ENCODE measurements around the gene CHD6.

CHD6 gene

DNA sequence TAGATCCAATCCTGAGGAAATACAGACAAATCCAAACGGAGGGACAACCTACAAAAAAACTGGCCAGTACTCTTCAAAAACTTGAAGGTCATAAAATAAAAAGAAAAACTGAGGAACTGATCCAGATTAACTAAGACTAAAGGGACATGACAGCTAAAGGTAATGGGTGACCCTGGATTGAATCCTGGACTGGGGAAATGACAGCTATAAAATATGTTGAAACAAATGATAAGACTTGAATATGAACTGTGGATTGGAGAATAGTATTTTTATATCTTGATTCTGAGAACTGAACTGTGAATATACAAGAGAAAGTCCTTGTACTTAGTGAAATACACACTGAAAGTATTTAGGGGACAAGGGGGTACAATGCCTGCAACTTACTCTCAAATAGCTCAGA is 154.6 kb downstream of the CHD6 start:
- TF ChIP-seq, protein P1, sequence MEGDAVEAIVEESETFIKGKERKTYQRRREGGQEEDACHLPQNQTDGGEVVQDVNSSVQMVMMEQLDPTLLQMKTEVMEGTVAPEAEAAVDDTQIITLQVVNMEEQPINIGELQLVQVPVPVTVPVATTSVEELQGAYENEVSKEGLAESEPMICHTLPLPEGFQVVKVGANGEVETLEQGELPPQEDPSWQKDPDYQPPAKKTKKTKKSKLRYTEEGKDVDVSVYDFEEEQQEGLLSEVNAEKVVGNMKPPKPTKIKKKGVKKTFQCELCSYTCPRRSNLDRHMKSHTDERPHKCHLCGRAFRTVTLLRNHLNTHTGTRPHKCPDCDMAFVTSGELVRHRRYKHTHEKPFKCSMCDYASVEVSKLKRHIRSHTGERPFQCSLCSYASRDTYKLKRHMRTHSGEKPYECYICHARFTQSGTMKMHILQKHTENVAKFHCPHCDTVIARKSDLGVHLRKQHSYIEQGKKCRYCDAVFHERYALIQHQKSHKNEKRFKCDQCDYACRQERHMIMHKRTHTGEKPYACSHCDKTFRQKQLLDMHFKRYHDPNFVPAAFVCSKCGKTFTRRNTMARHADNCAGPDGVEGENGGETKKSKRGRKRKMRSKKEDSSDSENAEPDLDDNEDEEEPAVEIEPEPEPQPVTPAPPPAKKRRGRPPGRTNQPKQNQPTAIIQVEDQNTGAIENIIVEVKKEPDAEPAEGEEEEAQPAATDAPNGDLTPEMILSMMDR (IDR thresholded peaks at IDR 0.05), result no peak
- Histone ChIP-seq H3K9me3 (no peaks in the 10 kb centered on the region), H3K27me3 (no peaks in the 10 kb centered on the region), H3K27ac (no peak overlapping the region), H3K4me1 (ENCODE audit: control insufficient read depth in 1 of 2, insufficient read depth in 1 of 2, low read depth in 1 of 2, low read length in 1 of 2) (no peaks in the 10 kb centered on the region), H3K36me3 (peaks cover 3% of the 10 kb centered on the region), H3K4me3 (ENCODE audit: low read depth in 1 of 2, low read length in 1 of 2) (no peak overlapping the region)

DNA sequence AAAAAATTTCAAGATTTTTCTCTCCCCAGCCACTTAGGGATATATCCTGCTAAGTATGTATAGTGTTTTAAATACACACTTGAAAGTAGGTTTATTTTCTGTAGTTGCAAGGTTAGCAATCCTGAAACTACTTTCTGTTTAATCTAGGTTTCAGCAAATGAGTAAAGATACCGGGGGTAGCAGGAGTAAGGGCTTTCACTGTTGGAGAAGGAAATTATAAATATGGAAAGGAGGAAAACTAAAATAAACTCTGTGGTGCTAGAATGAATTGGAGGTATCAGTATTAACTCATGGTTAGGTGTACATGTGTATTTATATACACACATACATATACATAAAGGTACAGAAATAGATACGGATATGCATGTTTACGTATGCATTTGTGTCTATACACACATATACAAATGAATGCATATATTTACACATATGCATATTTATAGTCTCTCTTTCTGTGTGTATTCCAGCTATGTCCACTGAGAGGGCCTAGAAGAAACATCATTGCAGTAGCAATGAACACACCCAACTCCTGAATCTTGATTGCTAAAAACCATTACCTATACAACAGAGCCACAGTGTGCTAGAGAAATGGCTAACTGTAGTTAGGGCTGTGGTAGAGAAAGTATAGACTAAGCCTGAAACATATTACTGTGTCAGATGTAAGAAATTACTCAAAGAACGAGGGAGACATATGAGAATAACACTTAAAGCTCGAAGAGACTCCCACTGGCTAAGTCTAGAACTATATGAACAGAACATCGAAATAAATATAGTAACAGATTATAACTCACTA is 155.6 kb downstream of the CHD6 start:
- no peaks in the 10 kb centered on the region for H3K36me3 ChIP-seq
- no peak overlapping the region for H3K27ac ChIP-seq

DNA sequence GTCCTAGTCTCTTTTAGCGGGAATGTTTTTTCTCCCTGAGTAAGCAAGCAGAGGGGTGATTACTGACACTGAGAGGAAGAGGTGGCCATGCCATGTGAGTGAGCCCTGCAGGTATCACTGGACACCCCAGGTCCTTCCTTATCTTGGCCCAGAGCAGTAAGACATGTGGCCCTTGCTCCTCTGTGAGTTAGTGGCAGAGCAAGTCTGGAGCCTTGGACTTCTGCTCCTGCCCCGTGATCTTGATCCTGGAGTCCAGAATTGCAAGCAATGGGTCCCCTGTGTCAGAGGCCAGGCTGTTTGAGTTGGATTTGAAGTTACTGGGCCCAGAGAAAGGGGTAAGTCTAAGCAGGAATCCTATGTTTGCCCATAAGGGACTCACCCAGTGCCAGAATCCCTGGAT is 159.4 kb downstream of the CHD6 start:
- no peak overlapping the region for H3K27ac ChIP-seq
- no peak overlapping the region for H3K4me3 ChIP-seq (ENCODE audit: low read depth in 1 of 2, low read length in 1 of 2)
- TF ChIP-seq, protein P1 (IDR thresholded peaks at IDR 0.05), result no peak
- H3K9me3 ChIP-seq, result no peaks in the 10 kb centered on the region
- H3K27me3 ChIP-seq, result no peaks in the 10 kb centered on the region
- H3K36me3 ChIP-seq, result peaks cover 29% of the 10 kb centered on the region
- H3K4me1 ChIP-seq (ENCODE audit: control insufficient read depth in 1 of 2, insufficient read depth in 1 of 2, low read depth in 1 of 2, low read length in 1 of 2), result no peaks in the 10 kb centered on the region

More for the DNA sequence above, 155.6 kb downstream of the CHD6 start:
- H3K9me3 ChIP-seq, result no peaks in the 10 kb centered on the region
- TF ChIP-seq, protein P1 (IDR thresholded peaks at IDR 0.05), result no peak
- no peak overlapping the region for H3K4me3 ChIP-seq (ENCODE audit: low read depth in 1 of 2, low read length in 1 of 2)
- H3K27me3 ChIP-seq, result no peaks in the 10 kb centered on the region
- H3K4me1 ChIP-seq (ENCODE audit: control insufficient read depth in 1 of 2, insufficient read depth in 1 of 2, low read depth in 1 of 2, low read length in 1 of 2), result no peaks in the 10 kb centered on the region

DNA sequence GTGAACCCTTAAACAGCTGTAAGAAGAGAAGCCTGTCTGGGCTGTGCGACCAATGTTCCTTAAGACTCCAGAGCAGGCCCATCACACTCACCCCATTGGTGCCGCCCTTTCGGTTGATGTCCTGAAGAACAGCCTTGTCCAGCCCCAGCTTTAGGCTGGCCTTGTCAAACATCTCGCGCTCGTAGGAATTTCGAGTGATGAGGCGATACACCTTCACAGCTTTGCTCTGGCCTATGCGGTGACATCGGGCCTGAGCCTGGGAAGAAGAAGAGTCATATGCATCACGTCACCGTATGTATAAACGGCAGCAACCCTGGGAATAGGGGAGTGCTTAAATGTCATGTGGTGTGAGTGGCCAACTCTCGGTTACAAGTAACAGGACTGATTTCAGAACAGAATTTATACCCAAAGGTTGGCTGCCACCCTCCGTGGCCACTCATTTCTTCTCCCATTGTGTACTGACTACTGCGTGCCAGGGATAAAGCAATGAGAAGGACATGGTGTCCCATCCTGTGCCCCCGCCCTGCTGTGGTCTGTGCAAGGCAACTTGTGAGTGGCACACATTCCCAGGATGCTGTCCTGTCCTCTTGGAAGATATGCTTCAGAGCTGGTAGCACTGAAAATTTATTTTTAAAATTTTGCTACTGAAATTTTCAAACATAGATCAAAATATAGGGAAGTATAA is 160.9 kb downstream of the CHD6 start:
- TF ChIP-seq, protein P1 (IDR thresholded peaks at IDR 0.05), result no peak
- H3K4me3 ChIP-seq (ENCODE audit: low read depth in 1 of 2, low read length in 1 of 2), result no peak overlapping the region
- no peaks in the 10 kb centered on the region for H3K9me3 ChIP-seq
- H3K4me1 ChIP-seq (ENCODE audit: control insufficient read depth in 1 of 2, insufficient read depth in 1 of 2, low read depth in 1 of 2, low read length in 1 of 2), result no peaks in the 10 kb centered on the region
- H3K27me3 ChIP-seq, result no peaks in the 10 kb centered on the region
- peaks cover 44% of the 10 kb centered on the region for H3K36me3 ChIP-seq
- no peak overlapping the region for H3K27ac ChIP-seq

DNA sequence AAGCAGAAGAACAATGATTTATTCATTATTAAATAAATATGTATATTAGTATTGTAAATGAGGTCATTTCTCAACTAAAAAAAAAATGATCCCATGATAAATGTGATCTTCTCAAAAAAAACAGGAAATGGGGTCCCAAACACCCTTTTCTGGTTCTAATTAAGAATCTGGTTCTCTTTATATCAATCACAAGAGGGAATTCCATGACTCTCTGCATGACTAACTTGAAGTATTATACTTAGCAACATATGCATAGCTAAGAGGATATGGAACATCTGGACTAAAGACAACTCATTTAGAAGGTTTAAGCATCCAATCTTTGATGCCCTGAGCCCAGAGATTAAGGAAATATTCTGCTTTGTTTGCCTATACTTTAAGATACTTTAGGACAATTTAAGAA is 161.8 kb downstream of the CHD6 start:
- TF ChIP-seq, protein P1 (IDR thresholded peaks at IDR 0.05), result no peak
- H3K9me3 ChIP-seq, result no peaks in the 10 kb centered on the region
- peaks cover 53% of the 10 kb centered on the region for H3K36me3 ChIP-seq
- H3K4me3 ChIP-seq (ENCODE audit: low read depth in 1 of 2, low read length in 1 of 2), result no peak overlapping the region
- H3K27me3 ChIP-seq, result no peaks in the 10 kb centered on the region
- H3K4me1 ChIP-seq (ENCODE audit: control insufficient read depth in 1 of 2, insufficient read depth in 1 of 2, low read depth in 1 of 2, low read length in 1 of 2), result no peaks in the 10 kb centered on the region
- no peak overlapping the region for H3K27ac ChIP-seq

Data from neutrophil (primary cell).